GM23248 (cell line): Measurements from ENCODE around the gene ETNPPL.

Experiments
- EZH2 ChIP-seq: fragments of 200-600 bp; sonication (generic); IDR thresholded peaks from 2 replicates; pipeline ENCODE4 v1.6.1; 2018; ENCODE audit warnings: antibody characterized with exemption, mild to moderate bottlenecking; ENCODE audit not compliant: insufficient read depth, poor library complexity, severe bottlenecking
- EZH2phosphoT487 ChIP-seq: fragments of 200-600 bp; sonication (generic); IDR thresholded peaks from 2 replicates; pipeline ENCODE4 v1.6.1; 2018; ENCODE audit warnings: antibody characterized with exemption, moderate library complexity, mild to moderate bottlenecking, low read depth; ENCODE audit not compliant: insufficient read depth

DNA sequence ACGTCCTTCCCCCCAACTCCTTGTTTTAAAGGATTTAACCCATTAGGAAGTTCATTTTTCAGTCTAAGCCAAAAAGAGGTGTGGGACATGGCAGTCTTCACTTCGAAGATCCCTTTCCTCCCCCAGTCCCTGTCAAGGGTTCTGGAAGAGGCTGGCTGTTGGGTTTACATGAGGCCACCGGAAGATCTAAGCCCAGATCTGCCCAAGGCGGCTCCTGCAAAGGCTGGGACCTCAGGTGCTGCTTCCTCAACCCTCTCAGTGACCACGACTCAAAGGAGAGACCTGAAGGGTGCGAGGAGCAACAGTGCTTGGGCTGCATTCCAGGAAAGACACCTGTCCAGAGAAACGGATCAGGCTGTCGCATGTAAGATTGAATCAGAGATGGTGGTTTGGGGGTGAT lies 23.5 kb upstream of the ETNPPL start:
- no peak for TF ChIP-seq EZH2phosphoT487
- no peak for TF ChIP-seq EZH2
